IPS DF 6.9 (cell line): ENCODE measurements around the gene PTGIS.

Experiments used
- DNase-seq: peaks from one replicate; pipeline ENCODE4 v3.0.0-alpha.2; 2013; ENCODE audit warnings: low read depth, low spot score
- H3K27ac ChIP-seq: one replicate; pipeline ENCODE4 v1.5.1; 2013; ENCODE audit warnings: low read length, control low read depth
- H3K27me3 ChIP-seq: 2 replicates; pipeline ENCODE4 v1.6.1; 2013; ENCODE audit warnings: mild to moderate bottlenecking, low read length; ENCODE audit not compliant: control insufficient read depth, insufficient read depth
- H3K36me3 ChIP-seq: 2 replicates; pipeline ENCODE4 v1.6.1; 2013; ENCODE audit warnings: low read length; ENCODE audit not compliant: control insufficient read depth, insufficient read depth
- H3K4me1 ChIP-seq: 2 replicates; pipeline ENCODE4 v1.6.1; 2013; ENCODE audit warnings: low read length; ENCODE audit not compliant: control insufficient read depth, insufficient read depth
- H3K4me3 ChIP-seq: 2 replicates; pipeline ENCODE4 v1.5.1; 2013; ENCODE audit warnings: mild to moderate bottlenecking, low read length
- H3K9me3 ChIP-seq: 2 replicates; pipeline ENCODE4 v1.6.1; 2013; ENCODE audit warnings: low read length, inconsistent platforms; ENCODE audit not compliant: control insufficient read depth, insufficient read depth
- WGBS: extraction: QIAGEN DNeasy Blood & Tissue Kit; methylation state at CpG from one replicate; pipeline ENCODE4 v1.1.7; 2013; ENCODE audit warnings: mixed read lengths, missing lambda C conversion rate; ENCODE audit not compliant: insufficient read length, insufficient coverage; 5-methylcytosine and 5-hydroxymethylcytosine counted together

Gene PTGIS

GRCh38 chr20:49479785-49480184 lies 88.2 kb downstream of the PTGIS start:
- WGBS = no CpG with 5 or more reads among the region's 6 CpGs
- no peaks in the 10 kb centered on the region; the same call in 1 of the 2 replicates for H3K36me3 ChIP-seq
- H3K9me3 ChIP-seq = no peaks in the 10 kb centered on the region
- no peaks in the 10 kb centered on the region for H3K27me3 ChIP-seq
- peaks cover 2% of the 10 kb centered on the region; the same call in 1 of the 2 replicates for H3K4me1 ChIP-seq
- no peak overlapping the region for H3K4me3 ChIP-seq
- no peak overlapping the region for H3K27ac ChIP-seq
- DNase-seq = no peak

- no peak overlapping the region for H3K4me3 ChIP-seq
Measured at GRCh38 chr20:49478754-49479689, 88.9 kb downstream of the PTGIS start.

GRCh38 chr20:49478266-49478665 lies 89.7 kb downstream of the PTGIS start:
- H3K36me3 ChIP-seq = no peaks in the 10 kb centered on the region; the same call in 1 of the 2 replicates

More at GRCh38 chr20:49478754-49479689, 88.9 kb downstream of the PTGIS start:
- DNase-seq = no peak
- Histone ChIP-seq H3K9me3 (no peaks in the 10 kb centered on the region), H3K4me1 (peaks cover 2% of the 10 kb centered on the region; the same call in 1 of the 2 replicates), H3K27ac (no peak overlapping the region), H3K27me3 (no peaks in the 10 kb centered on the region), H3K36me3 (no peaks in the 10 kb centered on the region; the same call in 1 of the 2 replicates)
- WGBS = no CpG with 5 or more reads among the region's 5 CpGs

GRCh38 chr20:49477200-49477599 lies 90.7 kb downstream of the PTGIS start:
- Histone ChIP-seq H3K4me1 (peaks cover 1% of the 10 kb centered on the region; the same call in 1 of the 2 replicates), H3K36me3 (no peaks in the 10 kb centered on the region; the same call in 1 of the 2 replicates), H3K4me3 (no peak overlapping the region), H3K9me3 (no peaks in the 10 kb centered on the region), H3K27ac (no peak overlapping the region), H3K27me3 (no peaks in the 10 kb centered on the region)
- WGBS = no CpG with 5 or more reads among the region's 3 CpGs
- DNase-seq = no peak

More at GRCh38 chr20:49478266-49478665, 89.7 kb downstream of the PTGIS start:
- H3K27me3 ChIP-seq = no peaks in the 10 kb centered on the region
- no CpG with 5 or more reads among the region's 7 CpGs for WGBS
- H3K9me3 ChIP-seq = no peaks in the 10 kb centered on the region
- H3K4me3 ChIP-seq = no peak overlapping the region
- no peak overlapping the region for H3K27ac ChIP-seq
- DNase-seq = no peak
- peaks cover 2% of the 10 kb centered on the region; the same call in 1 of the 2 replicates for H3K4me1 ChIP-seq

- WGBS = no CpG with 5 or more reads among the region's 7 CpGs
- H3K9me3 ChIP-seq = no peaks in the 10 kb centered on the region
- no peaks in the 10 kb centered on the region for H3K27me3 ChIP-seq
- no peaks in the 10 kb centered on the region for H3K4me1 ChIP-seq
- H3K4me3 ChIP-seq = no peak overlapping the region
- DNase-seq = no peak
- no peak overlapping the region for H3K27ac ChIP-seq
- H3K36me3 ChIP-seq = no peaks in the 10 kb centered on the region
Measured at GRCh38 chr20:49476016-49476355, 92.0 kb downstream of the PTGIS start.

- Histone ChIP-seq H3K4me1 (no peaks in the 10 kb centered on the region), H3K36me3 (no peaks in the 10 kb centered on the region), H3K4me3 (no peak overlapping the region), H3K9me3 (no peaks in the 10 kb centered on the region), H3K27ac (no peak overlapping the region), H3K27me3 (no peaks in the 10 kb centered on the region)
- no CpG with 5 or more reads among the region's 6 CpGs for WGBS
- no peak for DNase-seq
Measured at GRCh38 chr20:49475292-49476015, 92.5 kb downstream of the PTGIS start.

- Histone ChIP-seq H3K4me3 (no peak overlapping the region), H3K4me1 (no peaks in the 10 kb centered on the region), H3K36me3 (no peaks in the 10 kb centered on the region), H3K27me3 (no peaks in the 10 kb centered on the region), H3K9me3 (no peaks in the 10 kb centered on the region), H3K27ac (no peak overlapping the region)
- no CpG with 5 or more reads among the region's 5 CpGs for WGBS
- DNase-seq = no peak
Measured at GRCh38 chr20:49471397-49471796, 96.5 kb downstream of the PTGIS start.

GRCh38 chr20:49470922-49471321 lies 97.0 kb downstream of the PTGIS start:
- H3K27me3 ChIP-seq = no peaks in the 10 kb centered on the region
- H3K27ac ChIP-seq = no peak overlapping the region
- no peaks in the 10 kb centered on the region for H3K36me3 ChIP-seq
- no CpG with 5 or more reads among the region's 6 CpGs for WGBS
- no peak overlapping the region for H3K4me3 ChIP-seq
- no peaks in the 10 kb centered on the region for H3K9me3 ChIP-seq
- H3K4me1 ChIP-seq = no peaks in the 10 kb centered on the region
- no peak for DNase-seq

- Histone ChIP-seq H3K4me1 (no peaks in the 10 kb centered on the region), H3K27ac (no peak overlapping the region), H3K9me3 (no peaks in the 10 kb centered on the region), H3K36me3 (no peaks in the 10 kb centered on the region), H3K27me3 (no peaks in the 10 kb centered on the region), H3K4me3 (no peak overlapping the region)
- WGBS = no CpG with 5 or more reads among the region's 6 CpGs
- DNase-seq = no peak
Measured at GRCh38 chr20:49469060-49469459, 98.9 kb downstream of the PTGIS start.

GRCh38 chr20:49468412-49468811 lies 99.5 kb downstream of the PTGIS start:
- Histone ChIP-seq H3K4me3 (no peak overlapping the region), H3K27me3 (no peaks in the 10 kb centered on the region), H3K36me3 (no peaks in the 10 kb centered on the region), H3K4me1 (no peaks in the 10 kb centered on the region), H3K9me3 (no peaks in the 10 kb centered on the region), H3K27ac (no peak overlapping the region)
- no peak for DNase-seq
- no CpG with 5 or more reads among the region's 7 CpGs for WGBS
